ENCODE measurements around the gene MYOF. TPM values are rescaled to one million over a fixed set of nuclear protein-coding genes. Genes with fewer than 3 reads are reported as not detected.
A peak's percentile ranks its signal among the peaks of the same experiment; 100 is the strongest.

MYOF gene
- total RNA-seq, 1 donor, result 379 TPM

DNA sequence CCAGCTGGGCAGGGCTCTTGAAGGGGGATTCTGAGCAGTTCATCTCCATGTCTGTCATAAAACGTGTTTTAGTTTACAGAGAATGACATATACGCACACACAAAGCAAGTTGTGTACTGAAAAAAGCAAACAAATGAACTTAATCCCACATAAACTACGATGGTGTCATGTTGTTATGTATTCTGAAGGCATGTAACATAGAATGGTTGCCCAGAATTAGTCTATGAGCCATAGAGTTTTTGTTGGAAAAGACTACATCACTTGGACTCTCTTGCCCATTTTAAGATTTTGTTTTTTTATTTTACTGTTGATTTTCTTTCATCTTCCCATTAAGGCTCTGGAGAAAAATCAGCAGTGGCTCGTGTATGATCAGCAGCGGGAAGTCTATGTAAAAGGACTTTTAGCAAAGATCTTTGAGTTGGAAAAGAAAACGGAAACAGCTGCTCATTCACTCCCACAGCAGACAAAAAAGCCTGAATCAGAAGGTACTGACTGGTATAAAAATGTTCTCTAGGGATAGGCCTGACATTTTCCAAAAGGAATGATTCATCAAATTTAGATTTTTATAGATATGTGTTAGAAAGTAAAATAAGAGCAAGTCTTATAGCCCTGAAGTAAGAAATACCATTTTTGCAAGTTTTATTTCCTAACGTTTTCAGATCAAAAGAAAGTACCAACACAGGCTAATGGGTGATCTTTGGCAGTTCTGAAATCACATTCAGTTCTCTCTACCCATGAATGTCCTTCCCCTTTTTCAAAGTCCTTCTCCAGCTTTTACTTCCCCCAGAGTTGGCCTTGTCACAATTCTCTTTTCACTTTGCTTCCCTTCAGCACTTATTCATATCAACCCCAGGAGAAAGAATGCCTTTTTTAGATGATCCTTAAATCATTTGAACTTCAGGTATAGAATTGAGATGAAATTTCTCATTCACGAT, 33.2 kb upstream of the MYOF start:
- H3K9me3 ChIP-seq (ENCODE audit: low read depth, low read length), result no peaks in the 10 kb centered on the region
- no peak for TF ChIP-seq CTCF (IDR thresholded peaks at IDR 0.05; ENCODE audit: extremely low read depth, low read depth, low read length)
- H3K27me3 ChIP-seq (ENCODE audit: insufficient read depth, low read length), result no peaks in the 10 kb centered on the region
- H4K20me1 ChIP-seq (ENCODE audit: insufficient read depth, low read length), result no peaks in the 10 kb centered on the region
- H3K4me1 ChIP-seq (ENCODE audit: insufficient read depth, low read length), result peaks cover 34% of the 10 kb centered on the region
- H3K79me2 ChIP-seq (ENCODE audit: insufficient read depth, low read length), result no peaks in the 10 kb centered on the region
- H3K36me3 ChIP-seq (ENCODE audit: insufficient read depth, low read length), result peaks cover 26% of the 10 kb centered on the region
- H3K4me3 ChIP-seq (ENCODE audit: insufficient read depth, low read length), result peak overlapping the region; percentile 37
- peak overlapping the region; percentile 83 for H3K27ac ChIP-seq (ENCODE audit: low read depth, low read length)
- DNase-seq (ENCODE audit: insufficient read length, low spot score, missing footprints), result peak; percentile 59
- peak overlapping the region; percentile 82 for H2AFZ ChIP-seq (ENCODE audit: low read length)
- peak overlapping the region; percentile 57 for H3K4me2 ChIP-seq (ENCODE audit: insufficient read depth, low read length)

- H3K4me1 ChIP-seq (ENCODE audit: insufficient read depth, low read length), result peaks cover 34% of the 10 kb centered on the region
- H4K20me1 ChIP-seq (ENCODE audit: insufficient read depth, low read length), result no peaks in the 10 kb centered on the region
- no peak for TF ChIP-seq CTCF (IDR thresholded peaks at IDR 0.05; ENCODE audit: extremely low read depth, low read depth, low read length)
- no peak for DNase-seq (ENCODE audit: insufficient read length, low spot score, missing footprints)
- H3K9me3 ChIP-seq (ENCODE audit: low read depth, low read length), result no peaks in the 10 kb centered on the region
- no peaks in the 10 kb centered on the region for H3K79me2 ChIP-seq (ENCODE audit: insufficient read depth, low read length)
- no peak overlapping the region for H3K4me3 ChIP-seq (ENCODE audit: insufficient read depth, low read length)
- H3K27ac ChIP-seq (ENCODE audit: low read depth, low read length), result peak overlapping the region; percentile 83
- no peak overlapping the region for H3K4me2 ChIP-seq (ENCODE audit: insufficient read depth, low read length)
- peak overlapping the region; percentile 69 for H2AFZ ChIP-seq (ENCODE audit: low read length)
- peaks cover 21% of the 10 kb centered on the region for H3K36me3 ChIP-seq (ENCODE audit: insufficient read depth, low read length)
- H3K27me3 ChIP-seq (ENCODE audit: insufficient read depth, low read length), result no peaks in the 10 kb centered on the region
Measured at GRCh38 chr10:93514521-93514920, 32.4 kb upstream of the MYOF start.

DNA sequence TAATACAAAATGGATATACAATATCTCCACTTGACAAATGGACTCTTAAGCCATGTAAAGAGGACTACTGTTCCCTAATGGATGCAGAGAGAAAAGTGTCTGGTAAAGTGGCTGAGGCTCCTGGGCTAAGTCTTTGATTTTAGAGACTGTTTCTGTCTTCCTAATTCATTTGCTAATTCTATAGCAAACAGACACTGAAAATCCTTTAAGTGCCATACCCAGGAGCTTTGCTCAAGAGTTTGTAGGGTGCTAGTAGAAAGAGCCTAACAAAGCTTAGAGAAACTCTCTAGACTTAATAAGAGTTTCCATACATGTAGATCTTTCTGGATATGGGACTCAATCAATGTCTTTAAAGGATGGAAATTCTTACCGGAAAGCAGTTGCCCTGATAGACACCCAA, 31.0 kb upstream of the MYOF start:
- no peaks in the 10 kb centered on the region for H3K9me3 ChIP-seq (ENCODE audit: low read depth, low read length)
- H2AFZ ChIP-seq (ENCODE audit: low read length), result peak overlapping the region; percentile 64
- H3K79me2 ChIP-seq (ENCODE audit: insufficient read depth, low read length), result no peaks in the 10 kb centered on the region
- H3K27ac ChIP-seq (ENCODE audit: low read depth, low read length), result peak overlapping the region; percentile 67
- peaks cover 34% of the 10 kb centered on the region for H3K4me1 ChIP-seq (ENCODE audit: insufficient read depth, low read length)
- TF ChIP-seq CTCF (IDR thresholded peaks at IDR 0.05; ENCODE audit: extremely low read depth, low read depth, low read length), result no peak
- H3K27me3 ChIP-seq (ENCODE audit: insufficient read depth, low read length), result no peaks in the 10 kb centered on the region
- no peak overlapping the region for H3K4me3 ChIP-seq (ENCODE audit: insufficient read depth, low read length)
- H4K20me1 ChIP-seq (ENCODE audit: insufficient read depth, low read length), result no peaks in the 10 kb centered on the region
- no peak for DNase-seq (ENCODE audit: insufficient read length, low spot score, missing footprints)
- peaks cover 18% of the 10 kb centered on the region for H3K36me3 ChIP-seq (ENCODE audit: insufficient read depth, low read length)
- no peak overlapping the region for H3K4me2 ChIP-seq (ENCODE audit: insufficient read depth, low read length)

DNA sequence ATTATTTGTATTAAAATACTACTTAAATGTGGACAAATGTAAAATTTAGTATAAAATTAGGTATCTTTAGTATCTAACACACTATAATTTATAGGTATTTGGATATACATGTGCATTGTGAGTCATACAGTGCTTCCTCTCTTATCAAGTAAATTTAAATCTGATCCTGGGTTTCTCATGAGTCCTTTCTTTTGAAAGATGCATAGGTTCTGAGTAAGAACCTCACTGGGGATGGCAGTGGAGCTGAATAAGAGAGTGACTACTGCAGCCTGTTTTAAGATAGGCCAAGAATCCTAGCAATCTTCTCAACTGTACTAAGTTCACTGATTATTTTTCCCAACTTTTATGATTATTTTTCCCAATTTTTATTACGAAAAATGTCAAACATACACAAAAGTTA, 30.4 kb upstream of the MYOF start:
- peak; percentile 83 for DNase-seq (ENCODE audit: insufficient read length, low spot score, missing footprints)
- Histone ChIP-seq H3K4me1 (ENCODE audit: insufficient read depth, low read length) (peaks cover 34% of the 10 kb centered on the region), H4K20me1 (ENCODE audit: insufficient read depth, low read length) (no peaks in the 10 kb centered on the region), H3K4me3 (ENCODE audit: insufficient read depth, low read length) (no peak overlapping the region), H3K27me3 (ENCODE audit: insufficient read depth, low read length) (no peaks in the 10 kb centered on the region), H3K36me3 (ENCODE audit: insufficient read depth, low read length) (peaks cover 16% of the 10 kb centered on the region), H3K4me2 (ENCODE audit: insufficient read depth, low read length) (no peak overlapping the region), H3K27ac (ENCODE audit: low read depth, low read length) (peak overlapping the region; percentile 67), H2AFZ (ENCODE audit: low read length) (peak overlapping the region; percentile 64), H3K9me3 (ENCODE audit: low read depth, low read length) (no peaks in the 10 kb centered on the region), H3K79me2 (ENCODE audit: insufficient read depth, low read length) (no peaks in the 10 kb centered on the region)
- no peak for TF ChIP-seq CTCF (IDR thresholded peaks at IDR 0.05; ENCODE audit: extremely low read depth, low read depth, low read length)

All from osteoblast (primary cell).